Measurements from ENCODE around the gene TRMT44.

- TF ChIP-seq ESRRG (CRISPR knock-in tag; IDR thresholded peaks at IDR 0.05) (no peak), ZNF565 (CRISPR knock-in tag; conservative IDR thresholded peaks at IDR 0.05; ENCODE audit: low read depth) (no peak), BACH2 (CRISPR knock-in tag; IDR thresholded peaks at IDR 0.05; ENCODE audit: borderline replicate concordance) (no peak), ZFP30 (CRISPR knock-in tag; IDR thresholded peaks at IDR 0.05) (no peak), CSRNP3 (CRISPR knock-in tag; IDR thresholded peaks at IDR 0.05) (no peak), TOX (CRISPR knock-in tag; IDR thresholded peaks at IDR 0.05; ENCODE audit: borderline replicate concordance) (no peak), RARB (CRISPR knock-in tag; IDR thresholded peaks at IDR 0.05) (no peak), CSDC2 (CRISPR knock-in tag; IDR thresholded peaks at IDR 0.05) (no peak), ZFP3 (CRISPR knock-in tag; IDR thresholded peaks at IDR 0.05) (no peak), ZNF70 (CRISPR knock-in tag; IDR thresholded peaks at IDR 0.05) (no peak), ZC3H10 (CRISPR knock-in tag; IDR thresholded peaks at IDR 0.05) (no peak), PPARA (CRISPR knock-in tag; IDR thresholded peaks at IDR 0.05; ENCODE audit: borderline replicate concordance) (no peak), GLIS3 (CRISPR knock-in tag; IDR thresholded peaks at IDR 0.05) (no peak), OSR1 (CRISPR knock-in tag; IDR thresholded peaks at IDR 0.05) (no peak)
Measured at GRCh38 chr4:8446122-8446521, 5.5 kb downstream of the TRMT44 start.
